NB4 (cell line): ENCODE measurements around the gene RNF40.

Experiments
- MYC ChIP-seq: IDR thresholded peaks from 2 replicates; pipeline ENCODE4 v1.6.1; 2011; ENCODE audit warnings: low read depth, low read length
- POLR2A ChIP-seq: IDR thresholded peaks from 2 replicates; pipeline ENCODE4 v1.6.1; 2011; ENCODE audit warnings: mild to moderate bottlenecking; ENCODE audit not compliant: insufficient read length; ENCODE audit errors: extremely low read depth
- TF ChIP-seq, protein P1 (sequence below): IDR thresholded peaks from one replicate; pipeline ENCODE4 v1.5.1; 2012; ENCODE audit warnings: low read depth, low read length
- TF ChIP-seq, protein P2 (sequence below): IDR thresholded peaks from 2 replicates; pipeline ENCODE4 v1.6.1; 2011; ENCODE audit warnings: low read depth, low read length

DNA sequence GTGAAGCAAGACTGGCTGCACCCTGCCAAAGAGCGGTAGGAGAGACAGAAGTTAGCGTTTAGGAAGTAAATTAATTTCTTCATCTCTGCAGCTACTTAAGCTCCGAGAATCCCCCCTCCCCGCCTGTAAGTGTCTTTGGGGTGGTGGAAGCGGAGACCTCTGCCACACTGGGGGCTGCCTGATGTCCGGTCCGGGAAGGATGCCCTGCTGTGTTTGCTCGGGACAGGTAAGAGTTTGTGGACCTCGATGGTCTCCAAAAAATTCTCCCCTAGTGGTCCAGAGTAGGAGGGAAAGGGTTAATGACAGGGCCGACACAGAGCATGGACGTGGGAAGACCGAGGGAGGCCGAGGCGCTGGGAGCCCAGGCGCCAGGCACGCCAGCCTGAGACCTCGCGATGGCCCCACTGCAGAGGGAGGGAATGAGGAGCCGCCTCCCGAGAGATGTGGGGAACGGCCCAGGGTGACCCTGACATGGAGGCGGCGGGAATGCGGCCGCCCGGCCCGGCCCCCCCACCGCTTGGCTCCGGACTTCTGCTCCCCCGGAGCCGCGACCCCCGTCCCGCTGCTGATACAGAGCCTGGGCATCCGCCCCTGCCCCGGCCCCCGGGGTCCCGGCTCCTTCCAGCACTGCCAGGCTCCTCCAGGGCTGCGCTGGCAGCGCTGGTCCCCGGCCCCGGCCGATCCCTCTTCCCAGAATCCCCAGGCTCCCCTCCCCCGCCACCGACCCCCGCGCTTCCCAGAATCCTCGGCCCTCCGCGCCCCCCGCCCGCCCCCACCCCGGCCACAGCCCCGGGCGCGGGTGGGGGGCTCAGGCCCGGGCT, 24.2 kb downstream of the RNF40 start:
- no peak for TF ChIP-seq MYC
- TF ChIP-seq, protein P1, sequence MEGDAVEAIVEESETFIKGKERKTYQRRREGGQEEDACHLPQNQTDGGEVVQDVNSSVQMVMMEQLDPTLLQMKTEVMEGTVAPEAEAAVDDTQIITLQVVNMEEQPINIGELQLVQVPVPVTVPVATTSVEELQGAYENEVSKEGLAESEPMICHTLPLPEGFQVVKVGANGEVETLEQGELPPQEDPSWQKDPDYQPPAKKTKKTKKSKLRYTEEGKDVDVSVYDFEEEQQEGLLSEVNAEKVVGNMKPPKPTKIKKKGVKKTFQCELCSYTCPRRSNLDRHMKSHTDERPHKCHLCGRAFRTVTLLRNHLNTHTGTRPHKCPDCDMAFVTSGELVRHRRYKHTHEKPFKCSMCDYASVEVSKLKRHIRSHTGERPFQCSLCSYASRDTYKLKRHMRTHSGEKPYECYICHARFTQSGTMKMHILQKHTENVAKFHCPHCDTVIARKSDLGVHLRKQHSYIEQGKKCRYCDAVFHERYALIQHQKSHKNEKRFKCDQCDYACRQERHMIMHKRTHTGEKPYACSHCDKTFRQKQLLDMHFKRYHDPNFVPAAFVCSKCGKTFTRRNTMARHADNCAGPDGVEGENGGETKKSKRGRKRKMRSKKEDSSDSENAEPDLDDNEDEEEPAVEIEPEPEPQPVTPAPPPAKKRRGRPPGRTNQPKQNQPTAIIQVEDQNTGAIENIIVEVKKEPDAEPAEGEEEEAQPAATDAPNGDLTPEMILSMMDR = no peak
- no peak for TF ChIP-seq POLR2A
- TF ChIP-seq, protein P2, sequence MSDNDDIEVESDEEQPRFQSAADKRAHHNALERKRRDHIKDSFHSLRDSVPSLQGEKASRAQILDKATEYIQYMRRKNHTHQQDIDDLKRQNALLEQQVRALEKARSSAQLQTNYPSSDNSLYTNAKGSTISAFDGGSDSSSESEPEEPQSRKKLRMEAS = no peak; the same call in 1 of the 2 replicates
